ENCODE results near the gene GPC2.

Gene GPC2

DNA sequence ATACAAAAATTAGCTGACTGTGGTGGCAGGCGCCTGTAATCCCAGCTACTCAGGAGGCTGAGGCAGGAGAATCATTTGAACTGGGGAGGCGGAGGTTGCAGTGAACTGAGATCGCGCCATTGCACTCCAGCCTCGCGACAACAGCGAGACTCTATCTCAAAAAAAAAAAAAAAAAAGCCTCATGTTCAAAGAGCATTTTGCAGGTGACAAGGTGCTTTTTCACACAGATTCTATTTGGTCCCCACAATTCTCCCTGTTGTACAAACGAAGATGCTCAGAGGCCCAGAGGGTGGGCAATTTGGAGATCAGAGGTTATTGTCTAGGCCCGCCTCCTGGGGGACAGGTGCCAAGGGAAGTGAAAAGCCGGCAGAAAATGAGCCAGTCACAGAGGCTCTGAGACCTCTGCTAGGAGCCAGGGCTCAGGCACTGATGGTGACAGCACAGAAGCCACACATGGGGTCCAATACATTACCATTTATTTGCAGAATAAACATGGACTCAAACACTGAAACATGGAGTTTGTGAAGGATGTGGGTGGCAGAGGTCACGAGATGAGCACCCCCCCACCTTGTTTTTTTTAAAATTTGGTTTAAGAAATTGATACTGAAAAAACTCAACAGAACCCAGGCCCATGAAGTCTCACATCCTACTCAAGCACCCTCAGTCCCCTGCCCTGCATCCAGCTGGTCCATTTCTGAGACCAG lies 7.9 kb downstream of the GPC2 start:
- no peak for DNase-seq (ENCODE audit: low read depth in 2 of 2)

DNA sequence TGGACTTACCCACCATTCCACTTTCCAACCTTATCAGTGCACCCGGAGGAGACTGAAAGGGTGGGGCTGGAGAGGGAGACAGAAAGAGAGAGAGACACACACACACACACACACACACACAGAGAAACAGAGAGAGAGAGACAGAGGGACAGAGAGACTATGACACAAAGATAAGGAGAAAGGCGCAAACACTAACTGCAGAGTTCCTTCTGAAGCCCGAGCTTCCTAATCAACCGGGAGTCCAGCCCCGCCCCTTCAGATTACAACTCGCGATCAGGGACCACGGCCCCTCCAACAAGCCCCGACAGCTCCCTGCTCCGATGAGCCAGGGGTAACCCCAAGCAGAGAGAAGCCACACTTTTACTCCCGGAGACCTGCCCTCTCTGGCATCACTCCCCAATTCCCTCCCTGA lies 9.3 kb downstream of the GPC2 start:
- DNase-seq (ENCODE audit: low read depth in 2 of 2): no peak

GRCh38 chr7:100166970-100167911 lies 9.9 kb downstream of the GPC2 start:
- DNase-seq (ENCODE audit: low read depth in 2 of 2): no peak

DNA sequence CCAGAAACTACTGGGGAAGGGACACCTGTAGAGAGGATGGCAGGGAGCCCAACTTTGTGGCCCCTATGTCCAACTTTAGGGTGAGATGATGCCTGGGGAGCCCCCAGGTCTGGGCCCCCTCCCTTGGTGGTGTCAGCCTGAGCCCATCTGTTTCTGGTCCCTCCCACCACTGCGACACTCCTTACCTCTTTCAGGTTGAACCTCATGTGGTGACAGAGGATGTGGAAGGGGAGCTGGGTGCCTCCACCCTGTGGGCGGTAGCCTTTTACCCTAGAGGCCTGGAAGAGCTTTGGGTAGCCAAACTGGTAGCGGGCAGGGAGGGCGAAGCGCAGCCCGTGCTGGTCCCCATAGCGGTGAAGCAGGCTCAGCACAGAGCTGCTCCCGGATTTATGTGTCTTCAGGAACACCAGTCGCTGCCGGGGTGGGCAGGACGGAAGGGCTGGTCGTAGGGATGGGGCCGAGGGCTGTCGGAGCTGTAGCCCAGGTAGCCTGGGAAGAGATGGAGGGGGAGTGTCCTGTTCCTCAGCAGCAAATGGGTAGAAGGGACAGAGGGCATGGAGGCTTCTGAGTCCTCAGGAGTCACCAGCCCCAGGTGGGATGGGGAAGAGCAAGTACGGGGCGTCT lies 10.8 kb downstream of the GPC2 start:
- no peak for DNase-seq (ENCODE audit: low read depth in 2 of 2)

- no peak for DNase-seq (ENCODE audit: low read depth in 2 of 2)
These were observed 13.3 kb downstream of the GPC2 start for GRCh38 chr7:100163871-100164270.

GRCh38 chr7:100163006-100163531 lies 14.1 kb downstream of the GPC2 start:
- no peak for DNase-seq (ENCODE audit: low read depth in 2 of 2)

DNA sequence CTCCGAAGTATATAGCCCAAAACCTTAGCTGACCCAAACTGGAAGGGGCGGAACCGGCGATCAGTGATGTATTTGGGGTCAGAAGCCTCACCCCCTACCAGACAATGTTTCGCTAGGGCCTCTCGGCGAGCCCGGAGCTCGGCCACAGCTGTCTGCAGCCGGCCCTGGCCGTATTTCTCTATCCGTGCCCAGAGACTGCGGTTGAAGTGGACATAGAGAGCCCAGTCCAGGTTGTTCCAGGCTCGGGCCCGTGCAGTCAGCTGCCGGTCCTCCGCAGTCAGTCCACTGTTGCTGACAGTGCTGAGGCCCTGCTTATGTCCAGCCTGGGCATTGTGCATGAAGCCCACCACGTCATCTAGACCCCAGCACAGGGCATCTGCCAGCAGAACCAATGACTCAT lies 17.1 kb downstream of the GPC2 start:
- no peak for DNase-seq (ENCODE audit: low read depth in 2 of 2)

DNA sequence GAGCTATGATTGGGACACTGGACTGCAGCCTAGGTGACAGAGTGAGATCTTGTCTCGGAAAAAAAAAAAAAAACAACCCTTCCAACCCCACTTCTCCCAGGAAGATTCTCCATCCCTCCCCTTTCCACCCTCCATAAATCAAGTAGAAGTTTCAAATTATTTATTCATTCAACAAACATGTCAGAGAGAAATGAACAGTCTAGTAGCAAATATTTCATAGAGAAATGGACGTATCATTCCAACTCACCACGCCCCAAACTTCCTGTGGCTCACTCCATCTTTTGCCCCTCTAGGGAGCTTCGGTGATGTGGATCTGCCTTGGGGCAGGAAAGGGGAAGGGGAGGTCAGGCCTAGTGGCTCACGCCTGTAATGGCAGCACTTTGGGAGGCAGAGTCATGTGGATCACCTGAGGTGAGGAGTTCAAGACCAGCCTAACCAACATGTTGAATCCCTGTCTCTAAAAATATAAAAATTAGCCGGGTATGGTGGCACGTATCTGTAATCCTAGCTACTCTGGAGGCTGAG lies 18.0 kb downstream of the GPC2 start:
- DNase-seq (ENCODE audit: low read depth in 2 of 2): no peak

DNA sequence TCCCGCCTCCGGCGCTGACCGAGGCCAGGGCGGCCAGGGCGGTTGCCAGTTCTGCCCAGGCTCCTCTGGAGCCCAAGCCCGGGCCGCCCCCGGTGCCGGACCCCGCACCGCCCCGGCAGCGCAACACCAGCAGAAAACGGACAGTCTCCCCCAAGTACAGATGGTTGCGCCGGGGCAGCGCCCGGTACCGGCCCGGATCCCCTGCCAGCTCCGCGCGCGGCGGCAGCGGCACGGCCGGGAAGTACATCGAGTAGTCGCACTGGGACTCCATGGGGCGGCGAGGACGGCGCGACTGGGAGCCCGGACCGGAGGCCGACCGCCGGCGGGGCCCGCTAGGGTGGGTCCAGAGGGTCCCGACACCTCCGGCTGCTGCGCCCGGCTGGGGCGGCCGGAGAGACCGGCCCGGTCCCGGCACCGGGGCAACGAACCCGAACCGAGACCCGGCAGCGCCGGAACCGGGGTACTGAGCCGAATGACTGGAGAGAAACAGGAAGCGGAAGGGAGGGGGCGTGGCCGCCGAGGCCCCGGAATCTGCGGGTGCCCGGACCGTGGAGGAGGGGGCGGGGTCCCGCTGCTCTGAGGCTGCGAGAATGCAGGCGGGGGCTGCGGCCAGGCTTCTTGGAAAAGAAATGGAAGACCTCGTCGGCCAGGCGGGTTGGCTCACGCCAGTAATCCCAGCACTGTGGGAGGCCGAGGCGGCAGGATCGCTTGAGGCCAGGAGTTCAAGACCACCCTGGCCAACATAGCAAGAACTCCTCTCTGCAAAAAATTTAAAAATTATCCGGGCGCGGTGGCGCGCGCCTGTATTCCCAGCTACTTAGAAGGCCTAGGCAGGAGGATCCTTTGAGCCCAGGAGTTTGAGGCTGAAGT lies 18.7 kb downstream of the GPC2 start, which contains the start of gene TRAPPC14:
Gene TRAPPC14 (minus strand): TSS at position 495 of the 870 bp plus-strand sequence. CDS start 224 bp downstream, at position 271.
- DNase-seq (ENCODE audit: low read depth in 2 of 2): peak; percentile 94 to 96

GRCh38 chr7:100157334-100158228 lies 19.6 kb downstream of the GPC2 start:
- no peak for DNase-seq (ENCODE audit: low read depth in 2 of 2)

DNA sequence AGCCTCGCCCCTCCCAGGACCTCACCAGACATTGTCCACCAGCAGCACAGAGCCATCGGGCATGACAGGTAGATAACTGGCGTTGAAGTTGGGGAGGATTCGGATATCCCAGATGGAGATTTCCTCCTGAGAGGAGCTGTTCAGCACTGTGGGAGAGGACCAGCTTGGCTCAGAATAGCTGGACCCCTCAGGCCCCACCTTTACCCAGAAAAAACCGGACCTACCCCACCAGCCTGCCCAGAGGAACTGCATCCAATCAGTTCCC lies 20.2 kb downstream of the GPC2 start:
- DNase-seq (ENCODE audit: low read depth in 2 of 2): no peak

GRCh38 chr7:100156331-100157068 lies 20.7 kb downstream of the GPC2 start:
- DNase-seq (ENCODE audit: low read depth in 2 of 2): no peak

DNA sequence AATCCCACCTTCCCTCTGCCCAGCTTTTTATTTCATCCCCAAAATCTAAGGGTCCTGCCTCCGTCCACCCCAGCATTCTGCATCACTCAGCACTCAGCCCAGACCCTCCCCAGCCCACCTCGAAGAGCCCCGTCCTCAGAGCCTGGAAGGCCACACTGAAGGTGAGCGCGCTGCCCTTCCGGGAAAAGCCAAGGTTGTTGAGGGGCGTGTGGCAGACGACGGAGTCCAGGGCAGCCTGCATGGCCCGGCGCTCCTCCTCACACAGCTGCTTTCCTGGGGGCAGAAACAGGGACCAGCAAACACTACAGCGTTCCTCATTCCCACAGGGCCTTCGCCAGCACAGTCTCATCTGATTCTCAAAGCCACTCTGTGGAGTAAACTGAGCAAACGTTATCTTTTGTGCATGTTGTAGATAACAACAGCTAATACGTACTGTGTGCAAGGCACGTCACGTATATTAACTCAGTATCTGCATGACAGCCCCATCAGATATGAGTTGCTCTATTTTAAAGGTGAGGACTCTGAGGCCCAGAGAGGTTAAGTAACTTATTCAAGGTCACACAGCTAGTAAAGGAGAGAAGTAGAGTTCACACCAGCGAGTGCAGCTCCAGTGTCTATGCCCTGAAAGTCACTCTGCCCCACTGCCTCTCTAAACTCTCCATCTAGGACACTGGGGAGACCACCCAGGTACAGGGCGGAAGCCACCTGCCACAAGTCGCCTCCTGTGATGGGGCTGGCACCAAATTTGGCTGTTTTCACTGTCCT lies 21.4 kb downstream of the GPC2 start:
- DNase-seq (ENCODE audit: low read depth in 2 of 2): no peak

GRCh38 chr7:100154651-100155491 lies 22.3 kb downstream of the GPC2 start:
- DNase-seq (ENCODE audit: low read depth in 2 of 2): no peak

- DNase-seq (ENCODE audit: low read depth in 2 of 2): no peak
These were observed 23.3 kb downstream of the GPC2 start for GRCh38 chr7:100153708-100154535.

- DNase-seq (ENCODE audit: low read depth in 2 of 2): no peak
These were observed 24.1 kb downstream of the GPC2 start for GRCh38 chr7:100152937-100153666.
